ENCODE data around the gene ZNF282. TPM values are rescaled to one million over a fixed set of nuclear protein-coding genes. Genes with fewer than 3 reads are reported as not detected.

ZNF282 gene
- total RNA-seq, 1 experiment from 2014 or later, result 39.0 TPM

DNA sequence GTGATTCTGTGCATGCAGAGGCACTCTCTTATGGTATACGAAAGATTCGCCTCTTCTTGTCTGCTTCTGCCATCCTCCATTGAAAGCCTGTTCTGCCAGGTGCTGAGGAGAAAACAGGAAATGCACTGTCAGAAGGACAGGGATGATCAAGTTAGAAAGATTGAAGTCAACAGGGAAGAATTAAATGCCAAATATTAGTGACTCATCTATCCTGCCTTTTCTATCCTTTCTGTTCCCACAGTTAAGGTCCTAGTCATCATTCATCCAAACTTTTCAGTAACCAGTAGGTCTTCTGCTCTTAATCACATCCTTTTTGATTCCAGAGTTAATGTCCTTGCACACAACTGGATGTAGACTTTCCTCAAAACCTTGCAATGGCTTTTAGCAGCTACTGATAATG, 61.8 kb downstream of the ZNF282 start:
- H2AFZ ChIP-seq (ENCODE audit: low read length), result no peak overlapping the region
- no peak overlapping the region for H2BK20ac ChIP-seq (ENCODE audit: low read depth, low read length, poor library complexity, severe bottlenecking)
- no peak overlapping the region for H2AK5ac ChIP-seq (ENCODE audit: insufficient read length, low read length)
- H3K4me1 Mint-ChIP-seq, result peaks cover 0 to 7% of the 10 kb centered on the region in 2 experiments; a peak in 2 of 4 replicates
- no peak overlapping the region for H2BK12ac ChIP-seq (ENCODE audit: insufficient read length, low read depth, low read length)
- H3K4me1 ChIP-seq (ENCODE audit: insufficient read depth, low read length), result no peaks in the 10 kb centered on the region
- no peak overlapping the region for H4K5ac ChIP-seq (ENCODE audit: insufficient read length, low read depth, low read length)
- H3K36me3 Mint-ChIP-seq (ENCODE audit: insufficient read depth in 1 of 3, low read depth in 3 of 3), result peaks cover 16 to 35% (median 34%) of the 10 kb centered on the region in 3 experiments; a peak in 6 of 7 replicates
- no peaks in the 10 kb centered on the region for H4K20me1 ChIP-seq (ENCODE audit: control insufficient read depth, insufficient read depth, insufficient read length)
- H3K4me3 Mint-ChIP-seq, result no peak overlapping the region
- no peak overlapping the region for H2BK15ac ChIP-seq (ENCODE audit: low read depth, low read length)
- no peaks in the 10 kb centered on the region for H3K79me2 ChIP-seq (ENCODE audit: insufficient read depth, low read length)
- no peak overlapping the region for H3K18ac ChIP-seq (ENCODE audit: insufficient read length, low read depth, low read length)
- no peak overlapping the region for H4K91ac ChIP-seq (ENCODE audit: insufficient read length, low read depth, low read length)
- no peaks in the 10 kb centered on the region for H3K79me1 ChIP-seq (ENCODE audit: insufficient read depth, low read depth, low read length, poor library complexity, severe bottlenecking)
- no peak overlapping the region for H2BK5ac ChIP-seq (ENCODE audit: insufficient read length, low read length)
- no peak overlapping the region for H3K56ac ChIP-seq (ENCODE audit: insufficient read length, low read depth, low read length)
- H3K4ac ChIP-seq (ENCODE audit: low read depth, low read length), result no peak overlapping the region
- TF ChIP-seq, protein P1, sequence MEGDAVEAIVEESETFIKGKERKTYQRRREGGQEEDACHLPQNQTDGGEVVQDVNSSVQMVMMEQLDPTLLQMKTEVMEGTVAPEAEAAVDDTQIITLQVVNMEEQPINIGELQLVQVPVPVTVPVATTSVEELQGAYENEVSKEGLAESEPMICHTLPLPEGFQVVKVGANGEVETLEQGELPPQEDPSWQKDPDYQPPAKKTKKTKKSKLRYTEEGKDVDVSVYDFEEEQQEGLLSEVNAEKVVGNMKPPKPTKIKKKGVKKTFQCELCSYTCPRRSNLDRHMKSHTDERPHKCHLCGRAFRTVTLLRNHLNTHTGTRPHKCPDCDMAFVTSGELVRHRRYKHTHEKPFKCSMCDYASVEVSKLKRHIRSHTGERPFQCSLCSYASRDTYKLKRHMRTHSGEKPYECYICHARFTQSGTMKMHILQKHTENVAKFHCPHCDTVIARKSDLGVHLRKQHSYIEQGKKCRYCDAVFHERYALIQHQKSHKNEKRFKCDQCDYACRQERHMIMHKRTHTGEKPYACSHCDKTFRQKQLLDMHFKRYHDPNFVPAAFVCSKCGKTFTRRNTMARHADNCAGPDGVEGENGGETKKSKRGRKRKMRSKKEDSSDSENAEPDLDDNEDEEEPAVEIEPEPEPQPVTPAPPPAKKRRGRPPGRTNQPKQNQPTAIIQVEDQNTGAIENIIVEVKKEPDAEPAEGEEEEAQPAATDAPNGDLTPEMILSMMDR (conservative IDR thresholded peaks at IDR 0.05), result no peak
- no peak overlapping the region for H3K27ac Mint-ChIP-seq
- no peak overlapping the region for H3K14ac ChIP-seq (ENCODE audit: insufficient read depth, low read length)
- no CpG with 5 or more reads among the region's 2 CpGs for WGBS (ENCODE audit: extremely low coverage, insufficient read length, low lambda C conversion rate)
- H3T11ph ChIP-seq (ENCODE audit: low read length), result no peak overlapping the region
- H4K8ac ChIP-seq (replicated peaks; ENCODE audit: insufficient read length, low read depth, low read length), result no peak overlapping the region
- H3K9me3 ChIP-seq (ENCODE audit: control insufficient read depth, low read depth, low read length), result no peaks in the 10 kb centered on the region
- H3K27me3 ChIP-seq (ENCODE audit: insufficient read depth, low read length), result no peaks in the 10 kb centered on the region
- no peaks in the 10 kb centered on the region for H3K23me2 ChIP-seq (ENCODE audit: insufficient read length, low read depth, low read length, poor library complexity, severe bottlenecking)
- no peak overlapping the region for H2BK120ac ChIP-seq (ENCODE audit: low read depth, low read length, poor library complexity, severe bottlenecking)
- H3K27me3 Mint-ChIP-seq (ENCODE audit: low read depth), result peaks cover 6% of the 10 kb centered on the region
- H3K27ac ChIP-seq (ENCODE audit: insufficient read length, low read depth, low read length), result no peak overlapping the region
- H3K9me3 Mint-ChIP-seq, result no peaks in the 10 kb centered on the region
- H3K23ac ChIP-seq (ENCODE audit: insufficient read length, low read depth, low read length), result no peak overlapping the region
- no peak overlapping the region for H3K9ac ChIP-seq (ENCODE audit: extremely low read depth, insufficient read length, low read length)
- no peak for DNase-seq
- no peak overlapping the region for H3K4me2 ChIP-seq (ENCODE audit: insufficient read depth, insufficient read length, low read length)

All from H9 (cell line).